ENCODE results near the gene PLS1. TPM values are rescaled to one million over a fixed set of nuclear protein-coding genes. Genes with fewer than 3 reads are reported as not detected.

The PLS1 gene
- total and polyA plus RNA-seq, 2 of the 8 experiments (the other 6 are each of a cell fraction or from before 2014, with no cell fraction given): 18.7 to 44.7 TPM

DNA sequence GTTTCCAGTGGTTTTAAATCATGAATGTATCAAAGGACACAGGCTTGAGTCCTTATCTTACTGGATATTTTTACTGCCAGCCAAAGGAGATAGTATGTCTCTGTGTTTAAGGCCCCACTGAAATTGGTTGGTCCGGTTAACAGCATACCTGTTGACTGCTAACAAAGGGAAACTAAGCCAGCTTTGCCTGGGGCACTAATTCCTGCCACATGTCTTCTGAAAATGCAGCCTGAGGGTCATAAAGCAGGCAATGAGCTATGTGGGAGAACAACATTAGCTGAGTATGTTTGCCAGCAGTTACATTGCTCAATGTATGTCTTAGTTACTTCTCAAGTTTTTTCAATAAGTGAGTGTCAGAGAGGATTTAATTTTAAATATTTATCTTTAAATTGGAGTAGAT lies 12.4 kb downstream of the PLS1 start:
- H3K9me3 ChIP-seq (ENCODE audit: insufficient read depth in 2 of 2, low read depth in 1 of 2, low read length in 1 of 2): no peaks in the 10 kb centered on the region
- H2BK5ac ChIP-seq (ENCODE audit: low read depth, low read length): no peak overlapping the region
- no peak overlapping the region for H3K27ac ChIP-seq (ENCODE audit: low read depth, low read length)
- H3K4me1 ChIP-seq (replicated peaks in 1 of 4; ENCODE audit: control insufficient read depth in 3 of 4, insufficient read depth in 4 of 4, low read length in 3 of 4): no peaks in the 10 kb centered on the region
- H4K8ac ChIP-seq (ENCODE audit: extremely low read depth, insufficient read depth, low read length): no peak overlapping the region
- H3K4ac ChIP-seq (replicated peaks; ENCODE audit: insufficient read length, low read depth, low read length): no peak overlapping the region
- H3K36me3 ChIP-seq (ENCODE audit: control insufficient read depth in 2 of 4, insufficient read depth in 4 of 4, low read length in 3 of 4): no peaks in the 10 kb centered on the region
- H2BK12ac ChIP-seq (ENCODE audit: low read depth, low read length): no peak overlapping the region
- H3K14ac ChIP-seq (ENCODE audit: insufficient read length): no peak overlapping the region
- peaks cover 0 to 7% of the 10 kb centered on the region in 2 experiments; a peak in 1 of 4 replicates for H3K79me2 ChIP-seq (ENCODE audit: control insufficient read depth in 1 of 2, insufficient read depth in 2 of 2, low read length in 2 of 2)
- H2BK20ac ChIP-seq (ENCODE audit: low read length): no peak overlapping the region
- H3K18ac ChIP-seq (ENCODE audit: extremely low read depth, low read length): no peak overlapping the region
- DNase-seq (ENCODE audit: low read depth in 1 of 2, low spot score in 2 of 2) (no peak), FAIRE-seq (no peak)
- no peak overlapping the region for H3K9ac ChIP-seq (replicated peaks in 1 of 4; ENCODE audit: extremely low read depth in 1 of 4, low read depth in 3 of 4, low read length in 3 of 4)
- no peak overlapping the region for H3K4me3 ChIP-seq (ENCODE audit: extremely low read depth in 1 of 4, insufficient read depth in 2 of 4, low read depth in 3 of 4, low read length in 4 of 4)
- WGBS, 2 experiments (ENCODE audit: extremely low coverage in 1 of 2, insufficient coverage in 1 of 2, insufficient read length in 1 of 2, insufficient replicate concordance in 2 of 2, low coverage in 1 of 2, low lambda C conversion rate in 2 of 2, missing lambda C conversion rate in 1 of 2): 90% methylated on average over 1 of the region's 1 CpG; no CpG with 5 or more reads in 1 of the 2 experiments
- no peak overlapping the region for H3K4me2 ChIP-seq (ENCODE audit: insufficient read depth in 1 of 2, low read depth in 2 of 2, low read length in 2 of 2)
- ChIA-PET CTCF (ENCODE audit: partially characterized antibody) (interaction anchor here (1.2 to 2.7 kb wide), 4 partner anchors 10 to 220 kb away, joined by 3 to 11 read pairs (median 4); no protein-coding TSS in a partner anchor), POLR2A (ENCODE audit: partially characterized antibody) (interaction anchor here (1.0 kb wide), 1 partner anchor 11 kb away, joined by 4 read pairs; no protein-coding TSS in a partner anchor)
- H2AK5ac ChIP-seq (ENCODE audit: low read depth, low read length): no peak overlapping the region
- no peak overlapping the region for H4K91ac ChIP-seq (replicated peaks; ENCODE audit: insufficient read length, low read length)
- H3K79me1 ChIP-seq (ENCODE audit: low read depth, low read length): peaks cover 2% of the 10 kb centered on the region; the same call in 1 of the 2 replicates
- H2BK15ac ChIP-seq (ENCODE audit: low read length): no peak overlapping the region
- H3K23ac ChIP-seq (ENCODE audit: insufficient read length): no peak overlapping the region
- H2AFZ ChIP-seq (ENCODE audit: low read length): no peak overlapping the region
- H3K27me3 ChIP-seq (replicated peaks in 1 of 4; ENCODE audit: control insufficient read depth in 3 of 4, extremely low read depth in 1 of 4, insufficient read depth in 3 of 4, low read length in 3 of 4): no peaks in the 10 kb centered on the region
- TF ChIP-seq TCF12 (IDR thresholded peaks at IDR 0.05; ENCODE audit: low read depth, low read length): no peak
- TF ChIP-seq, protein P1, sequence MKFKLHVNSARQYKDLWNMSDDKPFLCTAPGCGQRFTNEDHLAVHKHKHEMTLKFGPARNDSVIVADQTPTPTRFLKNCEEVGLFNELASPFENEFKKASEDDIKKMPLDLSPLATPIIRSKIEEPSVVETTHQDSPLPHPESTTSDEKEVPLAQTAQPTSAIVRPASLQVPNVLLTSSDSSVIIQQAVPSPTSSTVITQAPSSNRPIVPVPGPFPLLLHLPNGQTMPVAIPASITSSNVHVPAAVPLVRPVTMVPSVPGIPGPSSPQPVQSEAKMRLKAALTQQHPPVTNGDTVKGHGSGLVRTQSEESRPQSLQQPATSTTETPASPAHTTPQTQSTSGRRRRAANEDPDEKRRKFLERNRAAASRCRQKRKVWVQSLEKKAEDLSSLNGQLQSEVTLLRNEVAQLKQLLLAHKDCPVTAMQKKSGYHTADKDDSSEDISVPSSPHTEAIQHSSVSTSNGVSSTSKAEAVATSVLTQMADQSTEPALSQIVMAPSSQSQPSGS (IDR thresholded peaks at IDR 0.05; ENCODE audit: low read length): no peak
- no peak for TF ChIP-seq SP1 (IDR thresholded peaks at IDR 0.05; ENCODE audit: low read depth, low read length)
- TF ChIP-seq CBX5 (IDR thresholded peaks at IDR 0.05; ENCODE audit: low read depth, low read length): no peak
- no peak for TF ChIP-seq FOSL1 (IDR thresholded peaks at IDR 0.05; ENCODE audit: insufficient read depth, low read depth, low read length)
- TF ChIP-seq, protein P2, sequence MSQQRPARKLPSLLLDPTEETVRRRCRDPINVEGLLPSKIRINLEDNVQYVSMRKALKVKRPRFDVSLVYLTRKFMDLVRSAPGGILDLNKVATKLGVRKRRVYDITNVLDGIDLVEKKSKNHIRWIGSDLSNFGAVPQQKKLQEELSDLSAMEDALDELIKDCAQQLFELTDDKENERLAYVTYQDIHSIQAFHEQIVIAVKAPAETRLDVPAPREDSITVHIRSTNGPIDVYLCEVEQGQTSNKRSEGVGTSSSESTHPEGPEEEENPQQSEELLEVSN (IDR thresholded peaks at IDR 0.05): no peak
- TF ChIP-seq MAFK (IDR thresholded peaks at IDR 0.05; ENCODE audit: low read depth, low read length): no peak
- no peak for TF ChIP-seq JUND (IDR thresholded peaks at IDR 0.05; ENCODE audit: low read length)
- TF ChIP-seq BCL11A (IDR thresholded peaks at IDR 0.05; ENCODE audit: low read depth in 2 of 2, low read length in 2 of 2): no peak
- TF ChIP-seq RXRA (IDR thresholded peaks at IDR 0.05; ENCODE audit: insufficient read depth, low read depth, low read length): no peak
- no peak for TF ChIP-seq ASH2L (IDR thresholded peaks at IDR 0.05; ENCODE audit: low read length)
- no peak overlapping the region for H2BK120ac ChIP-seq (replicated peaks; ENCODE audit: low read depth, low read length)
- H4K5ac ChIP-seq (ENCODE audit: insufficient read length, low read depth, low read length): no peak overlapping the region
- H4K20me1 ChIP-seq (replicated peaks in 1 of 2; ENCODE audit: control insufficient read depth in 1 of 2, insufficient read depth in 2 of 2, low read length in 2 of 2): no peaks in the 10 kb centered on the region
- no peaks in the 10 kb centered on the region for H3K23me2 ChIP-seq (ENCODE audit: low read depth, low read length)
- no peak overlapping the region for H3K56ac ChIP-seq (replicated peaks; ENCODE audit: insufficient read length, low read depth, low read length)
